ENCODE measurements around the gene INS. TPM values are rescaled to one million over a fixed set of nuclear protein-coding genes. Genes with fewer than 3 reads are reported as not detected.

The INS gene
- total and polyA plus RNA-seq, 4 donors, result 0.16 to 0.37 TPM; not detected in 2

DNA sequence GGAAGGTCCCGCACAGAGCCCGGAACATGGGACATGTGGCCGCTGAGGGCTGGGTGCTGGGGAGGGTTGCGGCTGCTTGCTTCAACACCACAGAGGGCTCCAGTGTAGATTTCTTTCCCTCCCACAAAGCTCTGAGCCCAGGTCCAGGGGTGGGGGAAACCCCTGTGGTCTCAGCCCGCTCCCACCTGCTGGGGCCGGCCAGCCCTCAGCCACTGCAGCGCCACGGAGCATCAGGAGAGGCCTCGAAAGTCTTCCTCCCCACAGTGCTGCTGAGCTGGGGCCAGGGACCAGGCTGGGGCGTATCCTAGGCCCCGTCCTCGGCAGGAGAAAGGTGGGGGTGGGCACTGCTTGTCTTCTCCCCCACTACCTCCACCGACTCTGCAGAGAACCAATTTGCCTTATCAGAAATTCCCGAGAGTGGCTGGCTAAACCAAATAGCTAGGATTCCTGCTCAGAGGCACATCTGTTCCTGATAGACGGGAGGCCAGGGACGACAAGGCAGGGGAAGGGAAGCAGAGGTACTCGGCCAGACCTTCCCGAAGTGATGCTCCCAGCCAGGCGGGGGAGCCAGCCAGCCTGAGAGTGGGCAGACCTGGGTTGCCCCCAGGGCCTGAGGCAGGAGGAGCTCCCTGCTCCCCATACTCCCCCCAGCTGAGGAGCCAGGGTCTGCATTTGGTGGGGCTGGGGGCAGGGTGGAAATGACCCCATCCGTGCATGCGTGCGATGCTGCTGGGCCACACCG, 40.5 kb downstream of the INS start:
- no peak for DNase-seq (ENCODE audit: low spot score)
- Histone ChIP-seq H3K9me3 (ENCODE audit: control insufficient read depth in 4 of 4, low read length in 3 of 4) (peaks cover 0 to 5% (median 4%) of the 10 kb centered on the region in 4 donors), H3K27ac (ENCODE audit: low read depth in 1 of 2, low read length in 2 of 2) (no peak overlapping the region), H3K9ac (ENCODE audit: low read depth in 1 of 2, low read length in 2 of 2) (no peak overlapping the region), H3K36me3 (ENCODE audit: control insufficient read depth in 4 of 4, insufficient read depth in 3 of 4, low read depth in 1 of 4, low read length in 3 of 4) (no peaks in the 10 kb centered on the region), H3K4me1 (ENCODE audit: control insufficient read depth in 4 of 4, insufficient read depth in 4 of 4, low read length in 3 of 4) (peaks cover 4 to 14% (median 12%) of the 10 kb centered on the region in 4 donors), H3K27me3 (ENCODE audit: control insufficient read depth in 4 of 4, insufficient read depth in 4 of 4, low read length in 3 of 4) (no peaks in the 10 kb centered on the region), H3K4me3 (ENCODE audit: low read depth in 1 of 3, low read length in 3 of 3) (no peak overlapping the region)
- TF ChIP-seq, protein P1, sequence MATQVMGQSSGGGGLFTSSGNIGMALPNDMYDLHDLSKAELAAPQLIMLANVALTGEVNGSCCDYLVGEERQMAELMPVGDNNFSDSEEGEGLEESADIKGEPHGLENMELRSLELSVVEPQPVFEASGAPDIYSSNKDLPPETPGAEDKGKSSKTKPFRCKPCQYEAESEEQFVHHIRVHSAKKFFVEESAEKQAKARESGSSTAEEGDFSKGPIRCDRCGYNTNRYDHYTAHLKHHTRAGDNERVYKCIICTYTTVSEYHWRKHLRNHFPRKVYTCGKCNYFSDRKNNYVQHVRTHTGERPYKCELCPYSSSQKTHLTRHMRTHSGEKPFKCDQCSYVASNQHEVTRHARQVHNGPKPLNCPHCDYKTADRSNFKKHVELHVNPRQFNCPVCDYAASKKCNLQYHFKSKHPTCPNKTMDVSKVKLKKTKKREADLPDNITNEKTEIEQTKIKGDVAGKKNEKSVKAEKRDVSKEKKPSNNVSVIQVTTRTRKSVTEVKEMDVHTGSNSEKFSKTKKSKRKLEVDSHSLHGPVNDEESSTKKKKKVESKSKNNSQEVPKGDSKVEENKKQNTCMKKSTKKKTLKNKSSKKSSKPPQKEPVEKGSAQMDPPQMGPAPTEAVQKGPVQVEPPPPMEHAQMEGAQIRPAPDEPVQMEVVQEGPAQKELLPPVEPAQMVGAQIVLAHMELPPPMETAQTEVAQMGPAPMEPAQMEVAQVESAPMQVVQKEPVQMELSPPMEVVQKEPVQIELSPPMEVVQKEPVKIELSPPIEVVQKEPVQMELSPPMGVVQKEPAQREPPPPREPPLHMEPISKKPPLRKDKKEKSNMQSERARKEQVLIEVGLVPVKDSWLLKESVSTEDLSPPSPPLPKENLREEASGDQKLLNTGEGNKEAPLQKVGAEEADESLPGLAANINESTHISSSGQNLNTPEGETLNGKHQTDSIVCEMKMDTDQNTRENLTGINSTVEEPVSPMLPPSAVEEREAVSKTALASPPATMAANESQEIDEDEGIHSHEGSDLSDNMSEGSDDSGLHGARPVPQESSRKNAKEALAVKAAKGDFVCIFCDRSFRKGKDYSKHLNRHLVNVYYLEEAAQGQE (IDR thresholded peaks at IDR 0.05), result no peak
- WGBS, result 79% methylated on average over 23 of the region's 23 CpGs

DNA sequence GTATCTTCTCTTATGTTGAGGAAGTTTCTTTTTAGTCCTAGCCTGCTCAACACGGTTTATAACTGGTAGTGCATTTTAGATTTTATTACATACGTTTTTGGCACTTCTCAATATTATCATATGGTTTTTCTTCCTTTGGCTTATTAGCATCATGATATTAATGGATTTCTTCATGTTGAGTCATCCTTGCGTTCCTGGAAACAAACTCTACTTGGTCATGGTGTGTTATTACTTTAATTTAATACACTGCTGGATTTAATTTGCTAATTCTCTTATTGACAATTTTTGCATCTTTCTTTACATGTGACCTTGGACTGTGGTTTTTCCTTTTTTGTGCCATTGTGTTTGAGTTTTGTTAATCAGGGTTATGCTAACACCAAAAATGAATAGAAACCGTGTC, 42.3 kb downstream of the INS start:
- 70% methylated on average over 4 of the region's 4 CpGs for WGBS

DNA sequence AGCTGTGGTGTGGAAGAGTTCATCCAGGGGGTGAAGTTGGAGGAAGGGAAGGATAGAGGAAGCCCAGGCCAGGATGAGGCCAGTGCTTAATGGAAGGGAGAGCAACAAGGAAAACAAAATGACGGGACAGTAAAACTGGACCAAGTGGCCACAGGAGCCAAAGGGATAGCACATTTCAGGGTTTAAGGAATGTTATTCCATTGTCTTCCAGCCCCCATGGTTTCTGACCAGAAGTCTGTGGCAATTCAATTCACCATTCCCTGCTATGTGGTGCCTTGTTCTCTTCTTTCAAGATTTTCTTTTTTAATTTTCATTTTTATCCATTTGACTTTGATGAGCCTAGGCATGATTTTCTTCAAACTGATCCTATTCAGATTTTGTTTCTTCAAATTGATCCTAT, 44.3 kb downstream of the INS start:
- Histone ChIP-seq H3K36me3 (ENCODE audit: control insufficient read depth in 4 of 4, insufficient read depth in 3 of 4, low read depth in 1 of 4, low read length in 3 of 4) (no peaks in the 10 kb centered on the region), H3K9me3 (ENCODE audit: control insufficient read depth in 4 of 4, low read length in 3 of 4) (peaks cover 0 to 5% (median 4%) of the 10 kb centered on the region in 4 donors), H3K27ac (ENCODE audit: low read depth in 1 of 2, low read length in 2 of 2) (no peak overlapping the region), H3K9ac (ENCODE audit: low read depth in 1 of 2, low read length in 2 of 2) (no peak overlapping the region), H3K27me3 (ENCODE audit: control insufficient read depth in 4 of 4, insufficient read depth in 4 of 4, low read length in 3 of 4) (no peaks in the 10 kb centered on the region), H3K4me1 (ENCODE audit: control insufficient read depth in 4 of 4, insufficient read depth in 4 of 4, low read length in 3 of 4) (no peaks in the 10 kb centered on the region), H3K4me3 (ENCODE audit: low read depth in 1 of 3, low read length in 3 of 3) (no peak overlapping the region)
- WGBS, result 95% methylated on average over 1 of the region's 1 CpG
- DNase-seq (ENCODE audit: low spot score), result no peak
- TF ChIP-seq TAF1 (conservative IDR thresholded peaks at IDR 0.05) (no peak), FOXA1 (IDR thresholded peaks at IDR 0.05) (no peak), GABPA (IDR thresholded peaks at IDR 0.05 in 1 of 2, conservative IDR thresholded peaks at IDR 0.05 in 1 of 2) (no peak), YY1 (IDR thresholded peaks at IDR 0.05) (no peak)
- TF ChIP-seq, protein P2, sequence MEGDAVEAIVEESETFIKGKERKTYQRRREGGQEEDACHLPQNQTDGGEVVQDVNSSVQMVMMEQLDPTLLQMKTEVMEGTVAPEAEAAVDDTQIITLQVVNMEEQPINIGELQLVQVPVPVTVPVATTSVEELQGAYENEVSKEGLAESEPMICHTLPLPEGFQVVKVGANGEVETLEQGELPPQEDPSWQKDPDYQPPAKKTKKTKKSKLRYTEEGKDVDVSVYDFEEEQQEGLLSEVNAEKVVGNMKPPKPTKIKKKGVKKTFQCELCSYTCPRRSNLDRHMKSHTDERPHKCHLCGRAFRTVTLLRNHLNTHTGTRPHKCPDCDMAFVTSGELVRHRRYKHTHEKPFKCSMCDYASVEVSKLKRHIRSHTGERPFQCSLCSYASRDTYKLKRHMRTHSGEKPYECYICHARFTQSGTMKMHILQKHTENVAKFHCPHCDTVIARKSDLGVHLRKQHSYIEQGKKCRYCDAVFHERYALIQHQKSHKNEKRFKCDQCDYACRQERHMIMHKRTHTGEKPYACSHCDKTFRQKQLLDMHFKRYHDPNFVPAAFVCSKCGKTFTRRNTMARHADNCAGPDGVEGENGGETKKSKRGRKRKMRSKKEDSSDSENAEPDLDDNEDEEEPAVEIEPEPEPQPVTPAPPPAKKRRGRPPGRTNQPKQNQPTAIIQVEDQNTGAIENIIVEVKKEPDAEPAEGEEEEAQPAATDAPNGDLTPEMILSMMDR (IDR thresholded peaks at IDR 0.05; ENCODE audit: low read depth, low read length, missing input control), result no peak
- TF ChIP-seq, protein P1 (IDR thresholded peaks at IDR 0.05), result no peak

More for the DNA sequence above, 42.3 kb downstream of the INS start:
- Histone ChIP-seq H3K9me3 (ENCODE audit: control insufficient read depth in 4 of 4, low read length in 3 of 4) (peaks cover 0 to 5% (median 4%) of the 10 kb centered on the region in 4 donors), H3K36me3 (ENCODE audit: control insufficient read depth in 4 of 4, insufficient read depth in 3 of 4, low read depth in 1 of 4, low read length in 3 of 4) (no peaks in the 10 kb centered on the region), H3K27me3 (ENCODE audit: control insufficient read depth in 4 of 4, insufficient read depth in 4 of 4, low read length in 3 of 4) (no peaks in the 10 kb centered on the region), H3K4me3 (ENCODE audit: low read depth in 1 of 3, low read length in 3 of 3) (no peak overlapping the region), H3K9ac (ENCODE audit: low read depth in 1 of 2, low read length in 2 of 2) (no peak overlapping the region), H3K27ac (ENCODE audit: low read depth in 1 of 2, low read length in 2 of 2) (no peak overlapping the region), H3K4me1 (ENCODE audit: control insufficient read depth in 4 of 4, insufficient read depth in 4 of 4, low read length in 3 of 4) (peaks cover 4 to 14% (median 12%) of the 10 kb centered on the region in 4 donors)
- no peak for TF ChIP-seq FOXA1 (IDR thresholded peaks at IDR 0.05)
- no peak for TF ChIP-seq NR2F2 (IDR thresholded peaks at IDR 0.05)
- no peak for TF ChIP-seq EGR1 (IDR thresholded peaks at IDR 0.05; ENCODE audit: low read depth in 2 of 2)
- TF ChIP-seq, protein P1 (IDR thresholded peaks at IDR 0.05), result no peak
- TF ChIP-seq TAF1 (conservative IDR thresholded peaks at IDR 0.05), result no peak
- no peak for TF ChIP-seq RXRA (IDR thresholded peaks at IDR 0.05)
- TF ChIP-seq SP1 (IDR thresholded peaks at IDR 0.05), result no peak
- no peak for TF ChIP-seq YY1 (IDR thresholded peaks at IDR 0.05)
- TF ChIP-seq, protein P3, sequence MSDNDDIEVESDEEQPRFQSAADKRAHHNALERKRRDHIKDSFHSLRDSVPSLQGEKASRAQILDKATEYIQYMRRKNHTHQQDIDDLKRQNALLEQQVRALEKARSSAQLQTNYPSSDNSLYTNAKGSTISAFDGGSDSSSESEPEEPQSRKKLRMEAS (IDR thresholded peaks at IDR 0.05), result no peak
- no peak for TF ChIP-seq JUND (IDR thresholded peaks at IDR 0.05)
- TF ChIP-seq RAD21 (IDR thresholded peaks at IDR 0.05), result no peak
- DNase-seq (ENCODE audit: low spot score), result no peak

Measured in liver (tissue), 9 donors.